HG02981 (cell line): ENCODE results near the gene ZNF586.
"Not testable (repeated sequence)": the region's sequence is repeated elsewhere in the genome, so short reads cannot be mapped to it uniquely, and the experiment has no call there.

Source experiments
- ATAC-seq: cut with Tn5 transposase; IDR thresholded peaks from one replicate; pipeline ENCODE4 v1.9.1; 2021; ENCODE audit warnings: mild to moderate bottlenecking, moderate library complexity; ENCODE audit not compliant: unreplicated experiment

ZNF586 gene

DNA sequence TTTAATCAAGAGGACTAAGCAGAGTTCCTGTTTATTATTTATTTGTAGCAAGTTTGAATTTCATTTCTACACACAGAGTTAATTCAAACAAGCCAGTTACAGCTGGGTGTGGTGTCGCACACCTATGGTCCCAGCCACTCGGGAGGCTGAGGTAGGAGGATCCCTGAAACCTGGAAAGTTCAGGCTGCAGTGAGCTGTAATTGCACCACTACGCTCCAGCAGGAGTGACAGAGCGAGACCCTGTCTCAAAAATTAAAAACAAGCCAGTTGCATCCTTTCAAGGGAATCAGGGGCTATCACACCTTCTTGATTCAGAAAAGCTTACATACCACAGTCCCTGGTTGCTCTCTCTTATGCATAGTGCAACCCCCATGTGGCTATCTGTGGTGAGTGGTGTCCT, 19.8 kb downstream of the ZNF586 start:
- no peak for ATAC-seq

DNA sequence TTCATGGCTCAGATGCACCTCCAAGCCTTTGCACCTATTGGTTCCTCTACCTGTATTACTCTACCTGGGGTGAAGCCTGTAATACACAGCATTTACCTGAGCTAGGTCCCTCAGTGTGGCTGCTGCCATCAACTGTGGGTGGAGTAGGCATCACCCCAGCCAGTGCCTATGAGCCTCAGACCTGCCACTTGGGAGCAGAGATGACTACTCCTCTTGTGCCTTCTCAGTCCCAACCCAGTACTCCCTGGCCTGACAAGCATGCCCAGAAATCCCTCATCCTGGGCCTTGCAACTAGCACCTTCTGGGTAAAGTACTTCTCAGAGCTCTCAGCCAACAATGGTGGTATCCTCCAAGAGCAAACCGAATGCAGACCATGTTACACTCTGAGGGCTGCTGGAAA, 27.1 kb downstream of the ZNF586 start:
- not testable (repeated sequence) for ATAC-seq

DNA sequence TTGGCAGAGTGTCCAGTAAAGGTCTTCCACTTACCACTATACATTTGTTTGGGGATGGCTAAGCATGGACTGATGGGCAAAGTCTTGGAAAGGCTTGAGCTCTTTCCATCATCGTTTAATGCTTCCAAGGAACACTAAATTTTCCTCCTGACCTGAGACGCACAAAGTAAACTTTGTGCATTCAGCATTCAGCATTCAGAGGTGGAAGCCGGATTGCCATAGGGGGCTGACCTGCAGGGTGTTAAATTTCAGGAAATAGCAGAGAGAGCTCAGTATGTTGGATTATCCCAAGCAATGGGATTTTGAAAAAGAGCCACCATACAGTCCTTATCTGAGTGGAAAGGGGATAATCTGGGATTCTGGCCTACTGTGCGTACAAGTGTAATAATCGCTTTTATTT, 31.2 kb downstream of the ZNF586 start:
- ATAC-seq: no peak

DNA sequence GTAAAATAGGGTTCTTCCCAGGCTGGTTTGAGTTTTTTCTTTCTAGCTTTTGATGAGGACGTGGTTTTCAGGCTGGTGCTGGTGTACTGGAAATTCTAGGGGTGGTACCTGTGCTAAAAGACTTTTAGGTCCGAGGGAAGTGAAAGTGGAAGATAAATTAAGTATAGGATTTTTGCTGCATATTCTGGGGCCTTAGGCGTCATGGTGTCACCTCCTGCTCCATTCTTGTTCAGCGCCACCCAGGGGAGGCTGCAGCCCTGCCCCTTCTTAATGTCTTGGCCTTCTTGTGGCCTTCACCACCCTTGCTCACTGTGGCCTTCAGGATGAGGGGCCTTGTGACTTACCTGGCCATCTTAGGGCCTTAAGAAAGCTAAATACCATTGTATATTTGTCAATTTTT, 32.8 kb downstream of the ZNF586 start:
- ATAC-seq: no peak

DNA sequence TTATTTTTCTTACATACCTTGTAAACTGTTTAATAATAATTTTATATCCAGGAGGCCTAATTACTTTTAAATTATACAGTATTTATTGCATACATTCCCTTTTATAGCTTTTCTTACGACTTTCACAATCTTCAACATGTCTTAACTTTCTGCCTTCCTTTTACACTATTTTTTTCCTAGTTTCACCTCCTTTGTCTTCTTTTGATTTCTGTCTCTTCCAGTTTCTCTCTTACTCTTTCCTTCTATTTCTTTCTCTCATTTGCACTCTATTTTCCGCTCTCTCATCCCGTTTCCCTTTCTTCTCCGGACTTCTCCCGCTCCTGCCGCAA, 33.8 kb downstream of the ZNF586 start:
- no peak for ATAC-seq

DNA sequence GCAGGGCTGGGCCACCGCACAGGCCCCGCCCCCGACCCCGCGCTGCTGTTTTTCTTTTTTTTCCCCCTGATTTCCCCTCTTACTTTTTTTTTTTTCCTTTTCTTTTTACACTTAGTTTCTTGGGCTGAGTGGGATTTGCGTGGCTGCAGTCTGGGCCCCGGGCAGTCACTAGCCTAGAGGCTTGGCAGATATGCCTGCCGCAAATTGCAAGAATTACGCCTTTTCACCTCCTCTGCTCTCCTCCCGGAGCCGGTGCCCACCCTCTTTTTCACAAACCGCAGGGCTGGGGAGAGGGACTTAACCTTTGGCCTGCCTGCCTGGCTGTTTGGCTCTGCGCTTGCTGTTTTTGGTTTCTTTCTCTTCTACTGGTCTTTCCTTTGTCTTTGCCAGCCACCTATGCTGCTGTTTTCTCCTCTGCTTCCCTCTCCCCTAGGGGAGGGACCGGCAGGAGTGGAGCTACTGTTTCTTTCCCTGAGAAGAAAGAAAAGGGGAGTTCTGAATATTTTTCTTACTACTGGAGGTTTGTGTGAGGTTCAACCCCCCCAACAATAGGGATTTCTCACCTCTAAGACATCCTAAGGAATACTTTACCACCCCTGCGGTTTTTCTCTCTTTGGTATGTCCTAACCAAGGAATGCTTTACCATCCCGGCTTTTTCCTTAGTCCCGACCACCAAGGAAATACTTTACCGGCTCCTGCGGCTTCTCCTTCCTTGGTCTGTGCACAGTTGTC, 34.3 kb downstream of the ZNF586 start:
- no peak for ATAC-seq

DNA sequence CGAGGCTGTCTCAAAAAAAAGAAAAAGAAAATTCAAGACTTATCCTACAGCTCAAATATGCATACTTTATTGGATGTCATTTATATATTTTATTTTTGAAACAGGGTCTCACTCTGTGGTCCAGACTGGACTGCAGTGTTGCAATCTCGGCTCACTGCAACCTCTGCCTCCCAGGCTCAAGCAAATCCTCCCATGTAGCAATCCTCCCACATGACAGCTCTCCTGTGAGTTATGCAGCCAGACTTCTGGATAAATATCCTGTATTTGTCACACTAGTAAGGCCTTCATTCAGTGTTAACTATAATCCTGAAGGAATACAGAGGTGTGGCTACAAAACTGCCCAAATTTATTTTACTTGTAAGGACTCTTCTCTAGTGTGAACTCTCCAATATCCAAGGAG, 38.1 kb downstream of the ZNF586 start:
- ATAC-seq: no peak

DNA sequence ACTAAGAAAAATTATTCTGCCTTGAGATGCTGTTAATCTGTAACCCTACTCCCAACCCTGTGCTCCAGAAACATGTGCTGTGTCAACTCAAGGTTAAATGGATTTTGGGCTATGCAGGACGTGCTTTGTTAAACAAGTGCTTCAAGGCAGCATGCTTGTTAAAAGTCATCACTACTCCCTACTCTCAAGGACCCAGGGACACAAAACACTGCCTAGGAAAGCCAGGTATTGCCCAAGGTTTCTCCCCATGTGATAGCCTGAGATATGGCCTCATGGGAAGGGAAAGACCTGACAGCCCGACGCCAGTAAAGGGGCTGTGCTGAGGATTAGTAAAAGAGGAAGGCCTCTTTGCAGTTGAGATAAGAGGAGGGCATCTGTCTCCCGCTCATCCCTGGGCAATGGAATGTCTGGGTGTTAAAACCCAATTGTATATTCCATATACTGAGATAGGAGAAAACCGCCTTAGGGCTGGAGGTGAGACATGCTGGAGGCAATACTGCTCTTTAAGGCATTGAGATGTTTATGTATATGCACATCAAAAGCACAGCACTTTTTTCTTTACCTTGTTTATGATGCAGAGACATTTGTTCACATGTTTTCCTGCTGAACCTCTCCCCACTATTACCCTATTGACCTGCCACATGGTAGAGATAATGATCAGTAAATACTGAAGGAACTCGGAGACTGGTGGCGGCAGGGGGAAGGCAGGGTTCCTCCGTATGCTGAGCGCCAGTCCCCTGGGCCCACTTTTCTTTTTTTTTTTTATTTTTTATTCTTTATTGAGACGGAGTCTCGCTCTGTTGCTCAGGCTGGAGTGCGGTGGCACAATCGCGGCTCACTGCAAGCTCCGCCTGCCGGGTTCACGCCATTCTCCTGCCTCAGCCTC, 41.2 kb downstream of the ZNF586 start:
- not testable (repeated sequence) for ATAC-seq

DNA sequence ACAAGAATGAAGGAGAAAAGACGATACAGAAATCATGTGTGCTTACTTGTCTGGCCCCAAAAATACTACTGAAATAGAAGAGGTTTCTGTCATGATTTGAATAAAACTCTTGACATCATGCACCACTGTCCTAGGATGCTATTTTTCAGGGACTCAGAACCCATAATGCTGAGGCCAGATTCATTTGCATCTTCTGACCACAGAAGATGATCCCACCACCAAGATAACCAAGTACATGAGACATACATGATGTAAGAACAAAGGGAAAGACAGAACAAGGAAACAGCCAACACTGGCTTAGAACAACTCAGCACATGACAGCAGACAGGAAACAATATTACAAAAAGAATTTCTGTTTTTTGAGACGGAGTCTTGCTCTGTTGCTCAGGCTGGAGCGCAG, 42.8 kb downstream of the ZNF586 start:
- ATAC-seq: no peak

DNA sequence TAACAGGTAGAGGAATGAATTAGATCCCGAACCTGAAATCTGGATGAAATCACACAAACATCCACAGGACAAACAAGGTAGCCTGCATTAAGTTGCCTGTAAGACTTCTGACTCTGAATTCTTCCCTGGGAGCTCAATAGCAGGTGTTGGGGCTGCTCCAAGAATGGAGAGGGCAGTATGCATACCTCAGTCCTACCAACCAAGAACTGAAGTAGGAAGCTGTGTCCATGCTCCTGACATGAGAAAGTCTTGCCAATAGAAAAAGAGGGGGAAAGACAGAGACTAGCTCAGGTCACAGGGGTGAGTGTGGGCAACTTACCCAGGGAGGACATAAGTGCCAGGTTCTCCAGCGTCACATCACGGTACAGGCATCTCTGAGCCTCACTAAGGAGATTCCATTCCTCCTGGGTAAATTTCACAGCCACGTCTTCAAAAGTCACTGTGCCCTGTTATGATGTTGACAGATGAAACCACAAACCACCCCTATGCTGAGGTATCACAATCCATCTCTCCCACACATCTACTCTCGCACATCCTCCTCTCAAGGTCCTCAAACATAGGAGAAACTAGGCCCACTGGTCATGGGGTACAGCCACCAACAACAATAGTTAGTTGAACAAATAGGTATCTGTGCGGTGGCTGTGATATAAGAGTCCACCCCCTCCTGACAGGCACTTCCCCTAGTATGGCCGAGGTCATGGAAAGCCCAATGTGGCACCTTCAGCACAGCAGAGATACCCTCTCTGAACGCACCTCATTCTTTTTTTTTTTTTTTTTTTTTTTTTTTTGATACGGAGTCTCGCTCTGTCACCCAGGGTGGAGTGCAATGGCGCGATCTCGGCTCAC, 43.7 kb downstream of the ZNF586 start:
- ATAC-seq: not testable (repeated sequence)

DNA sequence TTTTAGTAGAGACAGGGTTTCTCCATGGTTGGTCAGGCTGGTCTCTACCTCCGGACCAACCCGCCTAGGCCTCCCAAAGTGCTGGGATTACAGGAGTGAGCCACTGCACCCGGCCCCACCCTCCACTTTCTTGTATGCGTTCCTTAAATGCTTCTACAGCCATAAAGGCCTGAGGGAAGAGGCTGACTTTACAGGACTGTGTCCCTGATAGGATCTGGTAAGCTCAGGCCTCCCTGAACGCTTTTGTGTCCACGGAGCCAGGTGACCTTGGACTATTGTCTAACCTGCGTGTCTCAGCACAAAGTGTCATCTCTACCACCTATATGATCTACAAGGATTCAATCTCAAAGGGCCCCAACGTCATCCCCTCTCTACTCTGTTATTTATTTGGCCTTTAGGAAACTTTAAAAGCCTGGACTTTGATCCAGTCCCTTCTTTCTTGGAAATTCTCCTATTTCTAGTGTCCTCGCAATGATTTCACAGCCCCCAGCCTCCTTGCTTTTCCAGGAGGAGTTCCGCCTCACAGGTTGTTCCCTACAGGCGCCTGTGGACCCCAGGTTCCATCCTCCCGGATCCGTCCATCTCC, 44.5 kb downstream of the ZNF586 start:
- ATAC-seq: no peak

DNA sequence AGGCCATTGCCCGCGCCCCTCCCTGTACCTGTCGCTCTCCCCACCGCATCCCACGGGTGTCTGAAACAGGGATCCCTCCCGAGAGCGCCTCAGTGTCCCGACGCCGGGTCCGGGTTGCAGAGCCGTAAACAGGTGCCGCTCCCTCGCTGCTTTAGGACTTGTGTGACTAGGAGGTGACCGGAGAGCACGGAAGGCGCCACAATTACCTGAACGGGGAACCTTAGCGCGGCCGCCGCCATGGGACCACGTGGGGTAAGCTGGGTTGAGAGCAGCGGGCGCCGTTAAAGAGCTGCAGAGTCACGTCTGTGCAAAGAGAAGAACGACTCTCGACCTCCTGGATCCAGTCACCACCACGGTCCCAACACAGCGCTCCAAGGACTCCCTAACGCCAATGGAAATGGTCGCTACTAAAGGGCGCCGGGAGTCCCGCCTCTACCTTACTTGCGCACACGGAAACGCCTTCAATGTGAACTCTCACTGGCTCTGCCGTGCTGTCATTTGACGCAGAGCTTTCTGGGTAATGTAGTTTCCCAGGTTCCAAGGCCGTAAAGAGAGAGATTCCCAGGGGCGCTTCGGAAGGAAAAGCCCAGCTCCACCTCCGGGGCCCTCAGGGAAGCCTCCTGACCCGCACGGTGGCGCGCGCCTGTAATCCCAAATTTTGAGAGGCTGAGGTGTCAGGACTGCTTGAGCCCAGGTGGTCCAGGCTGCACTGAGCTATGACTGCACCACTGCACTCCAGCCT, 45.2 kb downstream of the ZNF586 start, which contains the start of gene ZNF552:
Gene ZNF552 (minus strand): TSS at position 409 of the 742 bp plus-strand sequence. CDS start 170 bp downstream, at position 239.
- ATAC-seq: peak; percentile 71

DNA sequence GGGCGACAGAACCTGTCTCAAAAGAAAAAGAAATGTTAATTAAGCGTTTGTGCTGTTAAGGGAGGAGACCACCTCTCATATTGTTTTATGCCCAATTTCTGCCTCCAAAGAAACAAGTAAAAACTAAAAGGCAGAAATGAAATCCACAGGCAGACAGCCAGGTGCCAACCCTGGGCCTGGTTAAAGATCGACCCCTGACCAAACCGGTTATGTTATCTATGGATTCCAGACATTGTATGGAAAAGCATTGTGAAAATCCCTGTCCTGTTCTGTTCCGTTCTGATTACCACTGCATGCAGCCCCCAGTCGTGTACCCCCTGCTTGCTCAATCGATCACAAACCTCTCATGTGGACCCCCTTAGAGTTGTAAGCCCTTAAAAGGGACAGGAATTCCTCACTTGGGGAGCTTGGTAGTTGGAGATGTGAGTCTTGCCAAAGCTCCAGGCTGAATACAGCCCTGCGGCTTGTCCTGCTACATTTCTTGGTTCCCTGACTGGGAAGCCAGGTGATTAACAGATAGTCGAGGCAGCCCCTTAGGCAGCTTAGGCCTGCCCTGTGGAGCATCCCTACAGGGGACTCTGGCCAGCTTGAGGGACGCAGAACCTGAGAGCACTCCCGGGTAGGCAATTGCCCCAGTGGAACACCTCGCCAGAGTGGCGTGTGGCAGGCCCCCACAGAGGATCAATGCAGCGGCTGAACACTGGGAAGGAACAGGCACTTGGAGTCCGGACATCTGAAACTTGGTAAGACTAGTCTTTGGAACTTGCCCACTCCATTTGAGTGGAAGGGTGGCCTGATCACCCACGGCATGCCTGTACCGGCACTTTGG, 46.0 kb downstream of the ZNF586 start:
- ATAC-seq: no peak

DNA sequence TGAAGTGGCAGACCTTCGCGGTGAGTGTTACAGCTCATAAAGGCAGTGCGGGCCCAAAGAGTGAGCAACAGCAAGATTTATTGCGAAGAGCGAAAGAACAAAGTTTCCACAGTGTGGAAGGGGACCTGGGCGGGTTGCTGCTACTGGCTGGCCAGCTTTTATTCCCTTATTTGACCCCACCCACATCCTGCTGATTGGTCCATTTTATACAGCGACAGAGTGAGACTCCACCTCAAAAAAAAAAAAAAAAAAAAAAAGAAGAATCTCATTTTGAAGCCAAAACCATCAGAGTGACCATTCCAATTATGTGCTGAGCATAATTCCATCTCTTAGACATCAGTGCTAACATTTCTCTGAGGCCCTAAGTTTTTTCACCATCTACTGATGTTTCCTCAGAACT, 47.2 kb downstream of the ZNF586 start:
- no peak for ATAC-seq

DNA sequence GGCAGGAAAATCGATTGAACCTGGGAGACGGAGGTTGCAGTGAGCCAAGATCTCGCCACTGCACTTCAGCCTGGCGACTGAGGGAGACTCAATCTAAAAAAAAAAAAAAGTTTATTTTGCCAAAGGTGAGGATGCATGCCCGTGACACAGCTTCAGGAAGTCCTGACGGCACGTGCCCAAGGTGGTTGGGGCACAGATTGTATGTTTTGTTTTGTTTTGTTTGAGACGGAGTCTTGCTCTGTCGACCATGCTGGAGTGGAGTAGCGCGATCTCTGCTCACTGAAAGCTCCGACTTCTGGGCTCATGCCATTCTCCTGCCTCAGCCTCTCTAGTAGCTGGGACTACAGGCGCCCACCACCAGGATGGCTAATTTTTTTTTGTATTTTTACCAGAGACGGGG, 48.5 kb downstream of the ZNF586 start:
- ATAC-seq: no peak

DNA sequence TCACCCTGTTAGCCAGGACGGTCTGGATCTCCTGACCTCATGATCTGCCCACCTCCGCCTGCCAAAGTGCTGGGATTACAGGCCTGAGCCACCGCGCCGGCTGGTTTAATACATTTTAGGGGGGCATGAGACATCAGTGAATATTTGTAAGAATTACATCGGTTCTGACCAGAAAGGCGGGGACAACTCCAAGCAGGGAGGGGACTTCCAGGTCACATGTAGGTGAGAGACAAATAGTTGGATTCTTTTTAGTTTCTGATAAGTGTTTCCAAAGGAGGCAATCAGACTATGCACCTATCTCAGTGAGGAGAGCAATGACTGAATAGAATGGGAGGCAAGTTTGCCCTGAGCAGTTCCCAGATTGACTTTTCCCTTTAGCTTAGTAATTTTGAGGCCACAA, 48.9 kb downstream of the ZNF586 start:
- ATAC-seq: no peak

DNA sequence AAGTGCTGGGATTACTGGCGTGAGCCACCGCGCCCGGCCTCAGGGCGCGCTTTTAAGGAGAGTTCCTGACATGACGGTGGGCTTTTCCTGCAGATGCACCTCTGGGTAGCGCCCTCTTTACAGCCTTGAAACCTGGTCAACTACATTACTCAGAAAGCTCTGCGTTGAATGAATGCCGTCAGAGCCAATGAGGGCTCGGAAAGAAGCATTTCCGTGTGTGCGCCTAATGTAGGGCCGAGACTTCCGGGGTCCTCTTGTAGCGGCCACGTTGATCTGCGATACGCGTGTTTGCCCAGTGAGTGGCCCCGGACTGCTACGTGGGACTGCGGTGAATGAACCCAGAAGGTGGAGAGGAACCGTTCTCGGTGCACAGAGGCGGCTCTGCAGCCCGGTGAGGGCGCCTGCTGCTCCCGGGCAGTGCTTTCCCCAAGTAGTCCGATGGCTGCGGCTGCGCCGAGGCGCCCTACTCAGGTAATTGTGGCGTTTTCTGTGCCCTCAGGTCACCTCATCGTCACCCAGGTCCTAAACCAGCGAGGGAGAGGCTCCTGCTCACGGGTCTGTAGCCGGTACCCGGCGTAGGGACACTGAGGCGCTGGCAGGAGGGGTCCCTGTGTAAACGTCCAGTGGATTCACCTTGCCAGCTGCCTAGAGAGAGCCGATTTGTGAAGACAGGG, 50.1 kb downstream of the ZNF586 start:
- peak; percentile 88 for ATAC-seq

DNA sequence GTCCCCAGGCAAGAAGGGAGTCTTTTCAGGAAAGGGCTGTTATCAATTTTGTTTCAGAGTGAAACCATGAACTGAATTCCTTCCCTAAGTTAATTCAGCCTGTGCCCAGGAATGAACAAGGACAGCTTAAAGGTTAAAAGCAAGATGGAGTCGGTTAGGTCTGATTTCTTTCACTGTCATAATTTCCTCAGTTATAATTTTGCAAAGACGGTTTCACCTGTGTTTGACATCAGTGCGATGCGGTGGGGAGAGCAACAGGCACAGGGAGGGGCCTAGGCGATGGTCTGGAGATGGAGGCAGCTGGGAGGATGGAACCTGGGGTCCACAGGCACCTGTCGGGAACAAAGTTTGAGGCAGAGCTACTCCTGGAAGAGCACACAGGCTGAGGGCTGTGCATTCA, 51.1 kb downstream of the ZNF586 start:
- no peak for ATAC-seq

DNA sequence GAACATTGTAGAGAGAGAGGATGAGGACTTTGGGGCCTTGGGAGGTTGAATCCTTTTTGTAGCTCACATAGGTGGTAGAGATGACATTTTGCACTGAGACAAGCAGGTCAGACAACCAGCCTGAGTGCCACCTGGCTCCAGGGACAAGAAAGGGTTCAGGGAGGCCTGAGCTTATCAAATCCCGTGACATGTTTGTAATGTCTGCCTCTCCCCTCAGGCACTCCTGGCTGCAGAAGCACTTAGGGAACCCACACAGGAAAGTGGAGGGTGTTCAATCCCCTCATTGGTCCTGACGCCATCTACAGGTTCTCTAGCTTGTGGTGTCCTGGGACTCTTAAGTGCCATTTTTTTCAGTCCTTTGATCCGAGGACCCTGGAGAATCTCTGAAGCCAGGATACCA, 51.6 kb downstream of the ZNF586 start:
- ATAC-seq: not testable (repeated sequence)
